ENCODE results near the gene NR3C2.

- no peak for TF ChIP-seq CTCF (conservative IDR thresholded peaks at IDR 0.05; ENCODE audit: low read depth, low read length)
- no peak for TF ChIP-seq EZH2 (IDR thresholded peaks at IDR 0.05; ENCODE audit: low read length, unreplicated experiment)
- no peak for TF ChIP-seq EZH2phosphoT487 (IDR thresholded peaks at IDR 0.05; ENCODE audit: borderline replicate concordance, low read length)
Observed at GRCh38 chr4:148057984-148058859, 384.0 kb downstream of the NR3C2 start.
